Parathyroid adenoma (tissue), 2 donors: ENCODE measurements around the gene AMDHD2.
"Not testable (repeated sequence)": the region's sequence is repeated elsewhere in the genome, so short reads cannot be mapped to it uniquely, and the experiment has no call there.

Source experiments
- H2AFZ ChIP-seq: fragments of 300-600 bp; sonication (generic); one replicate; pipeline ENCODE4 v1.7.0; 2017; ENCODE audit warnings: antibody characterized with exemption, mild to moderate bottlenecking
- H3K27ac ChIP-seq: fragments of 300-600 bp; sonication (generic); one replicate; pipeline ENCODE4 v1.7.0; 2017
- H3K27me3 ChIP-seq: fragments of 300-600 bp; sonication (generic); one replicate; pipeline ENCODE4 v1.7.0; 2017; ENCODE audit warnings: low read length; ENCODE audit not compliant: control insufficient read depth, insufficient read depth
- H3K36me3 ChIP-seq: fragments of 300-600 bp; sonication (generic); one replicate; pipeline ENCODE4 v1.7.0; 2017; ENCODE audit warnings: low read length; ENCODE audit not compliant: control insufficient read depth, insufficient read depth
- H3K4me1 ChIP-seq: fragments of 300-600 bp; sonication (generic); one replicate; pipeline ENCODE4 v1.7.0; 2017; ENCODE audit warnings: control low read depth
- H3K4me2 ChIP-seq: fragments of 300-600 bp; sonication (generic); one replicate; pipeline ENCODE4 v1.7.0; 2017; ENCODE audit warnings: low read length
- H3K4me3 ChIP-seq: fragments of 300-600 bp; sonication (generic); one replicate; pipeline ENCODE4 v1.7.0; 2017; ENCODE audit warnings: low read depth, low read length
- H3K79me2 ChIP-seq: fragments of 300-600 bp; sonication (generic); one replicate; pipeline ENCODE4 v1.7.0; 2017; ENCODE audit warnings: control low read depth
- H3K9ac ChIP-seq: fragments of 300-600 bp; sonication (generic); one replicate; pipeline ENCODE4 v1.7.0; 2017; ENCODE audit warnings: mild to moderate bottlenecking
- H3K9me3 ChIP-seq: fragments of 300-600 bp; sonication (generic); one replicate; pipeline ENCODE4 v1.7.0; 2017; ENCODE audit warnings: low read length; ENCODE audit not compliant: control insufficient read depth
- donor health status: primary hyperparathyroidism.

The AMDHD2 gene

GRCh38 chr16:2580143-2580542 lies 60.0 kb downstream of the AMDHD2 start:
- H3K4me2 ChIP-seq, H3K27ac ChIP-seq, H2AFZ ChIP-seq, H3K79me2 ChIP-seq, H3K9ac ChIP-seq, H3K36me3 ChIP-seq, H3K9me3 ChIP-seq, H3K27me3 ChIP-seq, H3K4me1 ChIP-seq, H3K4me3 ChIP-seq: not testable (repeated sequence)

- not testable (repeated sequence) for H3K4me3 ChIP-seq, H2AFZ ChIP-seq, H3K9ac ChIP-seq, H3K27me3 ChIP-seq, H3K4me2 ChIP-seq, H3K9me3 ChIP-seq, H3K27ac ChIP-seq, H3K4me1 ChIP-seq, H3K36me3 ChIP-seq
- H3K79me2 ChIP-seq, result peaks cover 11% of the 10 kb centered on the region
These were observed 60.6 kb downstream of the AMDHD2 start for GRCh38 chr16:2580818-2581217.
